HEK293T (cell line): ENCODE data around the gene GTF3C4.

Experiments used
- BHLHE40 ChIP-seq: fragments of 450-650 bp; IDR thresholded peaks from 2 replicates; pipeline ENCODE4 v1.6.1; 2016; ENCODE audit warnings: mild to moderate bottlenecking, moderate library complexity, borderline replicate concordance
- LEF1 ChIP-seq: fragments of 450-650 bp; IDR thresholded peaks from 2 replicates; pipeline ENCODE4 v1.6.1; 2017; ENCODE audit warnings: mild to moderate bottlenecking, borderline replicate concordance
- SP1 ChIP-seq: fragments of 450-650 bp; IDR thresholded peaks from 2 replicates; pipeline ENCODE4 v1.6.1; 2017

DNA sequence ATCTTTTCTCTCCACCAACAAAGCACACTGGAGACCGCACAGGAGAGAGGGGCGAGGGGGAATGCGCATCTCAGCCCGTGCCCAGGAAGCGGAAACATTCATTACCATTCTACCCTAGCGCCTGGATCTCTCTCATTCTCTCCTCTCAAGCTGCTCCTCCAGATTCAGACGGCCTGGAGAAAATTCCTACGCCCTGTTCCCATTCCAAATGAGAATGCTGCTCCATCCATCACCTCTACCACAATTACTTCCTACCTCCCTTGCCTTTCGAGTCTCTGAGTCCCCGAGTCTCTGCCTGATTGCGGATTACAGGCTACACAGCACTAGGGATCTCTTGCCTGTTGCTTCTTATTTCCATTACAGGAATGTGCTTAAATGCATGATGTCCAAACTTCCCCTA, 7.1 kb upstream of the GTF3C4 start:
- TF ChIP-seq BHLHE40 (no peak), SP1 (no peak), LEF1 (no peak)
